NCI-H345 treated with DMSO at 0.1 percent for 48 hours (cell line): ENCODE results near the gene ZEB1.

Experiments used
- DNase-seq: peaks from one replicate; lab custom pipeline; 2025; ENCODE audit not compliant: unreplicated experiment; lab: John Stamatoyannopoulos, UW

Gene ZEB1

DNA sequence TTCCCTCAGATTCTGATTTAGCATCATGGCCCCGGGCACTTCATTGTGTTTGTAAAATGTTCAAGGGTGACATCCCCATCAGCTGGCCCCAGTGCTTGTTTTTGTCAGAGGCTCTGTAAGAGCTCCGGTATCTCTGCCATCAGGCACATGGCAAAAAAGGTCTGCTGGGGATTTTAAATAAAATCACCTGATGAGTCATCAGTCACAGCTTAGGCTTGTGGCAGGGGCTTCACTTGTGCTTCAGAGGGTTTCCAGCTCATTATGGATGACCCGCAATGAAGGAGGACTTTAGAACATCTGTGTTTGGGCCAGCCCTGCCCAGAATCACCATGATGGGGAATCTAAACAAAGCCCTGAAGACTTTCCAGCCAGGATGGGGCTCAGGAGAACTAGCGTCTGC lies 259.9 kb downstream of the ZEB1 start:
- no peak for DNase-seq
